K562 (cell line): Measurements from ENCODE around the gene XIRP1. TPM values are rescaled to one million over a fixed set of nuclear protein-coding genes. Genes with fewer than 3 reads are reported as not detected.
A peak's percentile ranks its signal among the peaks of the same experiment; 100 is the strongest.

Experiments
- AFF4 ChIP-seq: sonication (generic); formaldehyde crosslinking; IDR thresholded peaks from 2 replicates; pipeline ENCODE4 v1.8.0; 2023; ENCODE audit warnings: mild to moderate bottlenecking, missing genetic modification reagents
- ATF1 ChIP-seq, 2 experiments: fragments of 450-650 bp in 1 of 2; IDR thresholded peaks; 2 replicates each; pipeline ENCODE4 v1.6.1; 2016; ENCODE audit warnings: missing compliant biosample characterization in 1 of 2, missing genetic modification characterization in 1 of 2
- ATF3 ChIP-seq, 2 experiments: fragments of 450-650 bp in 1 of 2; sonication (generic) in 1 of 2; formaldehyde crosslinking in 1 of 2; IDR thresholded peaks in 1 of 2; conservative IDR thresholded peaks in 1 of 2; 2 replicates each; pipeline versions ENCODE4 v1.6.1 to v1.8.1; 2016 to 2023; ENCODE audit warnings: mild to moderate bottlenecking in 2 of 2, moderate library complexity in 2 of 2, inconsistent platforms in 1 of 2, missing genetic modification reagents in 1 of 2
- IRF1 ChIP-seq: sonication (generic); formaldehyde crosslinking; IDR thresholded peaks from 2 replicates; pipeline ENCODE4 v1.8.0; 2022; ENCODE audit warnings: missing genetic modification reagents, mild to moderate bottlenecking, borderline replicate concordance
- KLF6 ChIP-seq: fragments of 250-450 bp; sonication (Bioruptor Pico); IDR thresholded peaks from 2 replicates; pipeline ENCODE4 v1.4.0; 2020; ENCODE audit warnings: mild to moderate bottlenecking, moderate library complexity, borderline replicate concordance
- MXI1 ChIP-seq: IDR thresholded peaks from 2 replicates; pipeline ENCODE4 v1.6.1; 2011; ENCODE audit warnings: low read depth, mild to moderate bottlenecking, improper control_type of control experiment, low read length
- NFRKB ChIP-seq: fragments of 450-650 bp; IDR thresholded peaks from 2 replicates; pipeline ENCODE4 v1.6.1; 2016; ENCODE audit warnings: low read depth
- NFXL1 ChIP-seq: fragments of 450-650 bp; formaldehyde crosslinking; IDR thresholded peaks from 2 replicates; pipeline ENCODE4 v1.4.0; 2021; ENCODE audit warnings: mild to moderate bottlenecking
- PKNOX1 ChIP-seq: fragments of 450-650 bp; IDR thresholded peaks from 2 replicates; pipeline ENCODE4 v1.6.1; 2016
- PML ChIP-seq: IDR thresholded peaks from 2 replicates; pipeline ENCODE4 v1.6.1; 2012; ENCODE audit warnings: low read length, inconsistent platforms
- POLR2A ChIP-seq: fragments of 450-650 bp; conservative IDR thresholded peaks from 2 replicates; pipeline ENCODE4 v1.6.1; 2016
- SIN3A ChIP-seq, 2 experiments: fragments of 150-350 bp in 1 of 2; IDR thresholded peaks; 2 replicates each; pipeline ENCODE4 v1.6.1; 2011 to 2016; ENCODE audit warnings: borderline replicate concordance in 2 of 2, low read depth in 2 of 2, low read length in 2 of 2, mild to moderate bottlenecking in 2 of 2, moderate library complexity in 2 of 2; ENCODE audit not compliant: control insufficient read depth in 1 of 2
- SMARCE1 ChIP-seq: fragments of 450-650 bp; IDR thresholded peaks from 2 replicates; pipeline ENCODE4 v1.7.1; 2016; ENCODE audit warnings: mild to moderate bottlenecking
- SRF ChIP-seq, 2 experiments: fragments of 250-450, 450-650 bp in 1 of 2; sonication (Bioruptor Pico) in 1 of 2; sonication (generic) in 1 of 2; formaldehyde crosslinking; IDR thresholded peaks; 2 replicates each; pipeline versions ENCODE4 v1.5.0 to v1.5.1; 2020 to 2022; ENCODE audit warnings: mild to moderate bottlenecking in 1 of 2, missing genetic modification reagents in 1 of 2
- TCF7L2 ChIP-seq: fragments of 150-350 bp; IDR thresholded peaks from 2 replicates; pipeline ENCODE4 v1.6.1; 2016; ENCODE audit warnings: low read depth, mild to moderate bottlenecking, low read length, moderate library complexity
- TSC22D4 ChIP-seq: fragments of 450-650 bp; IDR thresholded peaks from 2 replicates; pipeline ENCODE4 v1.6.1; 2016; ENCODE audit warnings: missing genetic modification characterization, missing biosample characterization, control low read depth
- XRCC4 ChIP-seq: IDR thresholded peaks from one replicate; pipeline ENCODE4 v1.6.1; 2011; ENCODE audit not compliant: insufficient read depth, insufficient read length; ENCODE audit errors: extremely low read depth
- ZBTB5 ChIP-seq: fragments of 450-650 bp; IDR thresholded peaks from 2 replicates; pipeline ENCODE4 v1.6.1; 2017; ENCODE audit warnings: antibody characterized with exemption
- polyA plus RNA-seq, 8 experiments: library from polyadenylated mRNA; depleted of rRNA in 4 of 8; stranded (reverse) in 5 of 8; unstranded in 3 of 8; fragments of >200 nt; fragmentation: Nextera tagmentation in 2 of 8; fragmentation: Illumina TruSeq in 1 of 8; extraction: Ambion mirVana in 2 of 8; extraction: Trizol in 1 of 8; gene quantifications; 2 replicates each; pipeline versions ENCODE4 v1.2.1 to v1.2.3, GENCODE V29; 2011 to 2014; ENCODE audit warnings: inconsistent platforms in 1 of 8, missing spikeins in 1 of 8
- total RNA-seq, 7 experiments: library from RNA; depleted of rRNA in 6 of 7; stranded (reverse); fragments of >200 nt in 6 of 7; fragmentation: Illumina TruSeq in 2 of 7; extraction: Trizol in 2 of 7; gene quantifications; 2 replicates each; pipeline versions ENCODE4 v1.2.1 to v1.2.3, GENCODE V29; 2011 to 2021; ENCODE audit warnings: low replicate concordance in 1 of 7

XIRP1 gene
- total and polyA plus RNA-seq, 9 of the 15 experiments (the other 6 are each of a cell fraction or from before 2014, with no cell fraction given): 0.03 to 0.27 (median 0.08) TPM; not detected in 3

- TF ChIP-seq NFRKB (peak; percentile 79; the same call in 1 of the 2 replicates), IRF1 (no peak), POLR2A (peak; percentile 77), TSC22D4 (tag) (no peak), AFF4 (CRISPR knock-in tag) (no peak), SMARCE1 (peak; percentile 55; the same call in 1 of the 2 replicates), SRF (CRISPR knock-in tag; IDR thresholded peaks at IDR 0.05) (0 out of 4 replicates have a peak, but pooled peaks of 1 of the 2 experiments have one; percentile 16), NFXL1 (no peak), KLF6 (CRISPR knock-in tag) (no peak), XRCC4 (no peak), ZBTB5 (no peak), TCF7L2 (no peak), PKNOX1 (peak; percentile 78), ATF3 (IDR thresholded peaks at IDR 0.05) (no peak), ATF3 (CRISPR knock-in tag; conservative IDR thresholded peaks at IDR 0.05) (peak; percentile 20; the same call in 1 of the 2 replicates), SIN3A (IDR thresholded peaks at IDR 0.05; ENCODE audit: borderline replicate concordance in 2 of 2, control insufficient read depth in 1 of 2, low read depth in 2 of 2, low read length in 2 of 2) (no peak), MXI1 (no peak), ATF1 (CRISPR knock-in tag; IDR thresholded peaks at IDR 0.05) (no peak), ATF1 (tag; IDR thresholded peaks at IDR 0.05) (0 out of 2 replicates have a peak, but pooled peaks have one; percentile 31), PML (no peak)
These were observed 37.9 kb downstream of the XIRP1 start (continued) for GRCh38 chr3:39154280-39155021.
